NCI-H1092 (cell line): Measurements from ENCODE around the gene ZDHHC18.
A peak's percentile ranks its signal among the peaks of the same experiment; 100 is the strongest.
"Not testable (repeated sequence)": the region's sequence is repeated elsewhere in the genome, so short reads cannot be mapped to it uniquely, and the experiment has no call there.

Experiments used
- DNase-seq: peaks from one replicate; lab custom pipeline; 2025; lab: John Stamatoyannopoulos, UW

ZDHHC18 gene

GRCh38 chr1:26791148-26791547 lies 35.3 kb upstream of the ZDHHC18 start:
- DNase-seq, result no peak

- DNase-seq, result no peak
Measured at GRCh38 chr1:26791626-26792025, 34.9 kb upstream of the ZDHHC18 start.

- no peak for DNase-seq
Measured at GRCh38 chr1:26792924-26793323, 33.6 kb upstream of the ZDHHC18 start.

- DNase-seq, result no peak
Measured at GRCh38 chr1:26794391-26794790, 32.1 kb upstream of the ZDHHC18 start.

GRCh38 chr1:26797627-26798026 lies 28.9 kb upstream of the ZDHHC18 start:
- no peak for DNase-seq

GRCh38 chr1:26799479-26800142 lies 26.9 kb upstream of the ZDHHC18 start:
- peak; percentile 64 for DNase-seq

- not testable (repeated sequence) for DNase-seq
Measured at GRCh38 chr1:26803932-26804331, 22.6 kb upstream of the ZDHHC18 start.

- peak; percentile 63 for DNase-seq
Measured at GRCh38 chr1:26810105-26810504, 16.4 kb upstream of the ZDHHC18 start.

GRCh38 chr1:26811057-26811456 lies 15.4 kb upstream of the ZDHHC18 start:
- no peak for DNase-seq

GRCh38 chr1:26811708-26812107 lies 14.8 kb upstream of the ZDHHC18 start:
- DNase-seq, result no peak

- no peak for DNase-seq
Measured at GRCh38 chr1:26814377-26814776, 12.1 kb upstream of the ZDHHC18 start.

- no peak for DNase-seq
Measured at GRCh38 chr1:26814893-26815292, 11.6 kb upstream of the ZDHHC18 start.

GRCh38 chr1:26820784-26821269 lies 5.7 kb upstream of the ZDHHC18 start:
- DNase-seq, result no peak

- DNase-seq, result no peak
Measured at GRCh38 chr1:26822737-26823395, 3.6 kb upstream of the ZDHHC18 start.

GRCh38 chr1:26824731-26825130 lies 1.8 kb upstream of the ZDHHC18 start:
- no peak for DNase-seq

- DNase-seq, result no peak
Measured at GRCh38 chr1:26827106-26827604, 667 bp downstream of the ZDHHC18 start.

- no peak for DNase-seq
Measured at GRCh38 chr1:26827663-26828062, 1.2 kb downstream of the ZDHHC18 start.

GRCh38 chr1:26828411-26828991 lies 2.0 kb downstream of the ZDHHC18 start:
- DNase-seq, result no peak

- DNase-seq, result no peak
Measured at GRCh38 chr1:26829184-26829911, 2.9 kb downstream of the ZDHHC18 start.

- no peak for DNase-seq
Measured at GRCh38 chr1:26831059-26831458, 4.6 kb downstream of the ZDHHC18 start.

- no peak for DNase-seq
Measured at GRCh38 chr1:26831546-26832248, 5.2 kb downstream of the ZDHHC18 start.
